Epithelial cell of esophagus (primary cell): ENCODE results near the gene CTNNA2.

Experiments used
- DNase-seq: peaks from one replicate; pipeline ENCODE4 v3.0.0; 2010; ENCODE audit warnings: low read depth
- H3K4me3 ChIP-seq: 2 replicates; pipeline ENCODE4 v1.5.1; 2011; ENCODE audit warnings: mild to moderate bottlenecking, low read length, control low read depth
- CTCF ChIP-seq: IDR thresholded peaks from 2 replicates; pipeline ENCODE4 v1.5.1; 2011; ENCODE audit warnings: low read depth, mild to moderate bottlenecking, low read length, control low read depth, inconsistent platforms; ENCODE audit not compliant: insufficient read depth; ENCODE audit errors: missing control alignments

The CTNNA2 gene

GRCh38 chr2:80624062-80624461, 1111.2 kb downstream of the CTNNA2 start:
- TF ChIP-seq CTCF, result no peak
- H3K4me3 ChIP-seq, result no peak overlapping the region
- DNase-seq, result no peak

DNA sequence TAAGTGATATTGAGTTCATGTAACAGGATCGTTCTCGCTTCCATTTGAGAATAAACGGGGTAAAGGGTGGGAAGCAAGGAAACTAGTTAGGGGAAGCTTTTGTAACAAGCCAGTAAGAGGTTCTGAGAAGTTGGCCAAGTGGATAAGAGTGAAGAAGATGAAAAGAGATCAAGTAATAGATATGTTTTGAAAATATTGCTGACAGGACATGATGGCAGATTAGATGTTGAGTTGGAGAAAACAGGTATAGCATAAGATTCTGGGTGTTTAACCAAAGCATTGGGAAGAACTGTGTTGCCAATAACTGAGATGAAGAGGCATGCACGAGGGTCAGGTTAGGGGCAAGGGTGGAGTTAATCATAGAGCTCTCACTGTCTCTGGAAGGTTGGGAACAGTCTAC, 1121.7 kb downstream of the CTNNA2 start:
- TF ChIP-seq CTCF, result no peak
- DNase-seq, result no peak

DNA sequence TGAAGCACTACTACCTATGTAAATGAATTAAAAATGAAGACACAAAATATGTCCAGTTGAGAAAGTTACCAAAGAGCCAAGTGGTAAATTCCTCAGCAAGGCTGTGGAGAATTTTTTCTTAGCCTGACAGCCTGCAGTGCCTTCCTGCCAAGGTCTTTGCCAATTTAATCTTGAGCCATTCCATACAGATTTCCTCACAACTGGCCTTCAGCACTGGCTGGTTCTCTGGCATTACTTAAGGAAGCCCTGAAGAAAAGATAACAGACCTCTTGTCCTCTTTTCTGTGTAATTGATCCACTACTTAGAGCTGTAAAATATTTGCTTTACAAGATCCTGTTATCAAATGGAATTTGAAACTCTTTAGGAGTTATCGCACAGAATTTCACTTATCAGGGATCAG, 1125.9 kb downstream of the CTNNA2 start:
- no peak for TF ChIP-seq CTCF
- no peak overlapping the region for H3K4me3 ChIP-seq
- no peak for DNase-seq

More for the DNA sequence above, 1121.7 kb downstream of the CTNNA2 start:
- H3K4me3 ChIP-seq, result no peak overlapping the region

GRCh38 chr2:80642465-80642864, 1129.6 kb downstream of the CTNNA2 start:
- H3K4me3 ChIP-seq, result no peak overlapping the region
- no peak for DNase-seq
- no peak for TF ChIP-seq CTCF

DNA sequence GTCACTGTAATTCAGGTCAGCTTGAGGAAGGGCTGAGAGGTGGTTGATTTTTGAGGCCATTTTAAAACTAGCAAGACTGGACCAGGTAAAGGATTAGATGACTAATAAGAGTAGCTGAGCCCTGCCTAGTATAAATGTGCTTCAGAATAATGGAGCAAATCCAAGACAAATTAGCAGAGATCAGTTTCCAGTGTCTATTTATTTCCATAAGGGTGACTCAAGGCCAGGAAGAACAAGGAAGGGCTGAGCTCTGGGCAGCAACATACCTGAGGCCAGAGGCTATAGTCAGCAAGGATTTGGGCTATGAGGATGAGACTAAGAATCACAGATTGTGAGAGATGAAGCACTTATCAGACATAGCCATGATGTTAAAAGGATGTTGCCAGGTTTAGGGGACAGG, 1130.7 kb downstream of the CTNNA2 start:
- peak; percentile 13 for DNase-seq
- no peak overlapping the region for H3K4me3 ChIP-seq
- TF ChIP-seq CTCF, result no peak

DNA sequence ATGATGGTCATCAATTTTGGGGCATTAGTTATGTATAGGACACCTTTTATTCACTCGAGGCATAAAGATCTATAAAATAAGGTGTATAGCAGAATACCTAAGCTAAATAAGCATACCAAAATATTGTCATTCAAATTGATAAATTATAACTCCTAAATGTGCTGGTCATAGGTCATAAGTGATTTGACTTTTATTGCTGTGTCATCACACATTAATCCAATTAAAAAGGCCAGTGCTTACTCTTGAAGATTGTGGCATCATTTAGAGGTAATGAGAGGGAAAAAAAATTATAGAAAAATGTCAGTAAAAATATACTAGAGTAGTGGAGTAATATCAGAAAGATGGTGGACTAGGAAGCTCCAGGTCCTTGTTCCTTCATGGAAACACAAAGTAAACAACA, 1138.6 kb downstream of the CTNNA2 start:
- H3K4me3 ChIP-seq, result no peak overlapping the region
- DNase-seq, result no peak
- no peak for TF ChIP-seq CTCF

DNA sequence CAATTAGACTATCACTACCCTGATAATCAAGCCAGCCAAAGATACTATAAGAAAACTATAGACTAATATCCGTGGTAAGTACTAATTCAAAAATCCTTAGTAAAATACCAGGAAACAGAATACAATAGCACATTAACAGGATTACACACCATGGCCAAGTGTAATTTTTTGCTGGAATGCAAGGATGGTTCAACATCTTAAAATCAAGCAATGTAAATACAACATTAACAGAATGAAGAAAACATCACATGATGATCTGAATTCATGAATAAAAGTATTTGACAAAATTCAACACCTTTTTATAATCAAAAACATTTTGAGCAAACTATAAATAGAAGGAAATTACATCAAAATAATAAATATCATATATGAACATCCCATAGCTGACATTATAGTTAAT, 1142.4 kb downstream of the CTNNA2 start:
- no peak for TF ChIP-seq CTCF
- no peak overlapping the region for H3K4me3 ChIP-seq
- no peak for DNase-seq
